ENCODE data around the gene CACNG4. TPM values are rescaled to one million over a fixed set of nuclear protein-coding genes. Genes with fewer than 3 reads are reported as not detected.

The CACNG4 gene
- polyA plus RNA-seq, 3 donors: not detected

DNA sequence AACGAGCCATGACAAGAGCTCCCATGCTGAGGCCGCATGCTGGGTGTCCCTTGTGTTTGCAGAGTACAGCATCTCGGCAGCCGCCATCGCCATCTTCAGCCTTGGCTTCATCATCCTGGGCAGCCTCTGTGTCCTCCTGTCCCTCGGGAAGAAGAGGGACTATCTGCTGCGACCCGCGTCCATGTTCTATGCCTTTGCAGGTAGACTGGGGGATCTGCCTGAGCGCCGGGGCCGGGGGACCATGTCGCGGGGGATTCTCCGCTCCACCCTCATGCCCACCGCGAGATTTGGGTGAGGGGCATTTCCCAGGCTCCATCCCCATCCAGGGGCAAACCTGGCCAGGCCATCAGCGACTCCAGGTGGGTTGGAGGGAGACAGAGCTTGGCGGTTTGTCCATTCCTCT lies 90.5 kb downstream of the CACNG4 start:
- Histone ChIP-seq H3K9me3 (replicated peaks in 1 of 2; ENCODE audit: control insufficient read depth in 1 of 2, insufficient read depth in 1 of 2, low read length in 2 of 2) (peaks cover 0 to 2% of the 10 kb centered on the region in 2 donors), H3K36me3 (replicated peaks in 1 of 2; ENCODE audit: control insufficient read depth in 1 of 2, insufficient read depth in 2 of 2, low read length in 2 of 2) (no peaks in the 10 kb centered on the region), H3K9ac (ENCODE audit: insufficient read depth, low read length, poor library complexity, severe bottlenecking) (no peak overlapping the region), H3K27me3 (ENCODE audit: control insufficient read depth in 2 of 2, insufficient read depth in 2 of 2, low read length in 2 of 2) (no peaks in the 10 kb centered on the region), H3K4me2 (replicated peaks; ENCODE audit: extremely low read depth, low read length, poor library complexity, severe bottlenecking) (no peak overlapping the region), H4K20me1 (ENCODE audit: insufficient read depth, low read length) (no peaks in the 10 kb centered on the region), H3K4me1 (ENCODE audit: control insufficient read depth in 1 of 2, insufficient read depth in 2 of 2, low read length in 2 of 2) (no peaks in the 10 kb centered on the region), H2AFZ (ENCODE audit: insufficient read depth, low read depth, low read length, poor library complexity, severe bottlenecking) (no peak overlapping the region), H3K27ac (ENCODE audit: low read depth in 1 of 2, low read length in 2 of 2) (no peak overlapping the region), H3K79me2 (ENCODE audit: insufficient read depth, low read length) (no peaks in the 10 kb centered on the region), H3K4me3 (replicated peaks in 1 of 3; ENCODE audit: low read depth in 2 of 3, low read length in 3 of 3) (no peak overlapping the region)
- WGBS (ENCODE audit: insufficient coverage): 91% methylated on average over 6 of the region's 19 CpGs
- Mint-ChIP-seq H3K4me3 (no peak overlapping the region), H3K4me1 (no peaks in the 10 kb centered on the region), H3K27ac (no peak overlapping the region), H3K27me3 (ENCODE audit: low read depth in 3 of 3) (peaks cover 0 to under 1% (median 0%) of the 10 kb centered on the region in 3 donors), H3K9me3 (peaks cover 0 to 4% (median 2%) of the 10 kb centered on the region in 7 donors), H3K36me3 (peaks cover 0 to under 1% of the 10 kb centered on the region in 2 donors)
- TF ChIP-seq, protein P1, sequence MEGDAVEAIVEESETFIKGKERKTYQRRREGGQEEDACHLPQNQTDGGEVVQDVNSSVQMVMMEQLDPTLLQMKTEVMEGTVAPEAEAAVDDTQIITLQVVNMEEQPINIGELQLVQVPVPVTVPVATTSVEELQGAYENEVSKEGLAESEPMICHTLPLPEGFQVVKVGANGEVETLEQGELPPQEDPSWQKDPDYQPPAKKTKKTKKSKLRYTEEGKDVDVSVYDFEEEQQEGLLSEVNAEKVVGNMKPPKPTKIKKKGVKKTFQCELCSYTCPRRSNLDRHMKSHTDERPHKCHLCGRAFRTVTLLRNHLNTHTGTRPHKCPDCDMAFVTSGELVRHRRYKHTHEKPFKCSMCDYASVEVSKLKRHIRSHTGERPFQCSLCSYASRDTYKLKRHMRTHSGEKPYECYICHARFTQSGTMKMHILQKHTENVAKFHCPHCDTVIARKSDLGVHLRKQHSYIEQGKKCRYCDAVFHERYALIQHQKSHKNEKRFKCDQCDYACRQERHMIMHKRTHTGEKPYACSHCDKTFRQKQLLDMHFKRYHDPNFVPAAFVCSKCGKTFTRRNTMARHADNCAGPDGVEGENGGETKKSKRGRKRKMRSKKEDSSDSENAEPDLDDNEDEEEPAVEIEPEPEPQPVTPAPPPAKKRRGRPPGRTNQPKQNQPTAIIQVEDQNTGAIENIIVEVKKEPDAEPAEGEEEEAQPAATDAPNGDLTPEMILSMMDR (IDR thresholded peaks at IDR 0.05): no peak
- intact Hi-C loops (cut with micrococcal nuclease): no loop called here
- DNase-seq: no peak

DNA sequence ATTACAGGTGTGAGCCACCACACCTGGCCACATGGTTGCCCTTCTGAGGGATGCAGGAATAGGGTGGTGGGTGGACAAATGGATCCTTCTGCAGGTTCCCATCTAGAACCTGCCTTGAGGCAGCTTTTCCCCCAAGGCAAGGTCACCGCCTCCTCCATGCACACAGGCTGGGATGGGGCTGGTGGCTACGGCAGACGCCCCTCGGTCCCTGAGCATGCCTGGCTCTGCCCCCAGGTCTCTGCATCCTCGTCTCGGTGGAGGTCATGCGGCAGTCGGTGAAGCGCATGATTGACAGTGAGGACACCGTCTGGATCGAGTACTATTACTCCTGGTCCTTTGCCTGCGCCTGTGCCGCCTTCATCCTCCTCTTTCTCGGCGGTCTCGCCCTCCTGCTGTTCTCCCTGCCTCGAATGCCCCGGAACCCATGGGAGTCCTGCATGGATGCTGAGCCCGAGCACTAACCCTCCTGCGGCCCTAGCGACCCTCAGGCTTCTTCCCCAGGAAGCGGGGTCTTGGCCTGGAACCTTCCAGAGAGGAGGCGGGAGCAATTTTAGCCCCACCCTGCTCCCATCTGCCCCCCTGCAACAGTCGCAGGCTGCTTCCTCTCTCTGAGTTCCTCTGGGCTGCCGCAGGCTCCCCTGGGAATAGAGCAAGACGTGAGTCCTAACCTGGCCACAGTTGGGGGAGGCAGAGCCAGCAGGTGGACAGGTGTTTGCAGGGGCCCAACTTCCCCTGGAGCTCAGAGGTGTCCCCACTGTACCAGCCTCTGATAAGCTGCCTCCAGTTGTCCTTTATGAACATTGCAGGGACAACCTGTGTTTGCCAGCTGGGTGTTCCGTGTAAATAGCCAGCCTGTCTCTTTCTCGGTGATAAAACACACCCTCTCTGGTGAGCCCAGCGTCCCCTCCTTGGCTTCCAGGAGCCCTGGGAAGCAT lies 91.6 kb downstream of the CACNG4 start:
- Histone ChIP-seq H3K36me3 (replicated peaks in 1 of 2; ENCODE audit: control insufficient read depth in 1 of 2, insufficient read depth in 2 of 2, low read length in 2 of 2) (no peaks in the 10 kb centered on the region), H3K27ac (ENCODE audit: low read depth in 1 of 2, low read length in 2 of 2) (no peak overlapping the region), H4K20me1 (ENCODE audit: insufficient read depth, low read length) (no peaks in the 10 kb centered on the region), H3K4me3 (replicated peaks in 1 of 3; ENCODE audit: low read depth in 2 of 3, low read length in 3 of 3) (no peak overlapping the region), H3K9me3 (replicated peaks in 1 of 2; ENCODE audit: control insufficient read depth in 1 of 2, insufficient read depth in 1 of 2, low read length in 2 of 2) (no peaks in the 10 kb centered on the region), H3K4me1 (ENCODE audit: control insufficient read depth in 1 of 2, insufficient read depth in 2 of 2, low read length in 2 of 2) (no peaks in the 10 kb centered on the region), H3K27me3 (ENCODE audit: control insufficient read depth in 2 of 2, insufficient read depth in 2 of 2, low read length in 2 of 2) (no peaks in the 10 kb centered on the region), H3K4me2 (replicated peaks; ENCODE audit: extremely low read depth, low read length, poor library complexity, severe bottlenecking) (no peak overlapping the region), H2AFZ (ENCODE audit: insufficient read depth, low read depth, low read length, poor library complexity, severe bottlenecking) (no peak overlapping the region), H3K9ac (ENCODE audit: insufficient read depth, low read length, poor library complexity, severe bottlenecking) (no peak overlapping the region), H3K79me2 (ENCODE audit: insufficient read depth, low read length) (no peaks in the 10 kb centered on the region)
- intact Hi-C loops (cut with micrococcal nuclease): no loop called here
- peaks cover 0 to 2% (median 0%) of the 10 kb centered on the region in 3 donors for H3K27me3 Mint-ChIP-seq (ENCODE audit: low read depth in 3 of 3)
- peaks cover 0 to 8% (median 2%) of the 10 kb centered on the region in 7 donors for H3K9me3 Mint-ChIP-seq
- H3K4me1 Mint-ChIP-seq: no peaks in the 10 kb centered on the region
- peaks cover 5 to 7% of the 10 kb centered on the region in 2 donors for H3K36me3 Mint-ChIP-seq
- 90% methylated on average over 28 of the region's 29 CpGs for WGBS (ENCODE audit: insufficient coverage)
- TF ChIP-seq, protein P1 (IDR thresholded peaks at IDR 0.05): no peak
- H3K27ac Mint-ChIP-seq: no peak overlapping the region
- no peak overlapping the region for H3K4me3 Mint-ChIP-seq
- no peak for DNase-seq

Data from CD14-positive monocyte (primary cell).